ENCODE results near the gene STX12.
"Not testable (repeated sequence)": the region's sequence is repeated elsewhere in the genome, so short reads cannot be mapped to it uniquely, and the experiment has no call there.

The STX12 gene

GRCh38 chr1:27871076-27871475 lies 98.1 kb downstream of the STX12 start:
- not testable (repeated sequence) for H3K79me2 ChIP-seq (ENCODE audit: control insufficient read depth, insufficient read depth, low read length, poor library complexity); H4K8ac ChIP-seq (ENCODE audit: low read depth, low read length); H3K14ac ChIP-seq (ENCODE audit: low read length); H2BK5ac ChIP-seq (ENCODE audit: low read depth, low read length, poor library complexity); H2AFZ ChIP-seq (ENCODE audit: insufficient read depth, low read length, poor library complexity); H2BK120ac ChIP-seq (ENCODE audit: insufficient read depth, low read length, poor library complexity); H3K36me3 ChIP-seq (ENCODE audit: control insufficient read depth in 1 of 2, insufficient read depth in 2 of 2, low read length in 2 of 2); H3K79me1 ChIP-seq (ENCODE audit: low read length); H4K91ac ChIP-seq (ENCODE audit: low read depth, low read length); H3K18ac ChIP-seq (ENCODE audit: low read length); H3K4me2 ChIP-seq (ENCODE audit: low read length); H3K9ac ChIP-seq (ENCODE audit: low read length); H3K4ac ChIP-seq (ENCODE audit: low read depth, low read length); H3K23ac ChIP-seq (ENCODE audit: low read length); H2BK12ac ChIP-seq (ENCODE audit: low read length); H3K9me3 ChIP-seq (ENCODE audit: insufficient read depth, low read depth, low read length); H2AK5ac ChIP-seq (ENCODE audit: low read length); H4K12ac ChIP-seq (ENCODE audit: low read depth, low read length); H3K27me3 ChIP-seq (ENCODE audit: insufficient read depth, low read length); H3K27ac ChIP-seq (ENCODE audit: low read depth, low read length); DNase-seq; H3K4me3 ChIP-seq (ENCODE audit: low read depth, low read length)
- no CpG with 5 or more reads among the region's 7 CpGs for WGBS (ENCODE audit: extremely low coverage, insufficient coverage, insufficient read length)
- peaks cover 5 to 10% of the 10 kb centered on the region in 2 experiments for H3K4me1 ChIP-seq (ENCODE audit: control insufficient read depth in 1 of 2, insufficient read depth in 2 of 2, low read length in 2 of 2)

DNA sequence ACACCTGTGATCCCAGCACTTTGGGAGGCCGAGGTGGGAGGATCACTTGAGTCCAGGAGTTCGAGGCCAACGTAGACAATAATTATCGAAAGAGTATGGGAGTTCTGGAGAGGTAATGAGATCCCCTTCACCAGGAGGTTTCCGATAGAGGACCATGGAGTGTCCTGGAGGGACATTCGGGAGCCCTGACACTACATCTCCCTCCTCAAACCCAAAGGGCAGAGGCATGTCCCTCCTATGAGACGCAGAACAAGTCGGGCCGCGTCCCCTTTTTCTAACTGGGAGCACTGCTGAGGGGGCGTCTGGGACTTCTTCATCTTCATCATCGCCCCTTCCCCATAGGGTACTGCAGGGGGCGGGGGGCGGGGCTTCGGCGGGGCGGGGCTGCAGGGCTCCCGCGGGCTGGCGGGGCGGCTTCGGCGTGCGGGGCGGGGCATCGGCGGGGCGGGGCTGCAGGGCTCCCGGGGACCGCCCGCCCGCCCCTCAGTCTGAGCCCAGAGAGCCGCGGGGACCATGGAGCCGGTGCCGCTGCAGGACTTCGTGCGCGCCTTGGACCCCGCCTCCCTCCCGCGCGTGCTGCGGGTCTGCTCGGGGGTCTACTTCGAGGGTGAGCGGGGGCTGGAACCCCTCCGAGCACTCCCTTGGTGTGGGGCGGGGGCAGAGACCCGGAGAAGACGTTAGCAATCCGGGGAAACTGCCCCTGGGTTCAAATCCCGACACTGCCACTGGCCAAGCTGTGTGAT lies 99.2 kb downstream of the STX12 start, which contains the start of gene THEMIS2:
Gene THEMIS2 (plus strand): TSS at position 486 of the 743 bp plus-strand sequence. CDS start 28 bp downstream, at position 514.
- no peak within 1 kb of the TSS for H3K27ac ChIP-seq (ENCODE audit: low read depth, low read length)
- no peaks in the 10 kb centered on the region for H3K27me3 ChIP-seq (ENCODE audit: insufficient read depth, low read length)
- peak in 1 of 2 donors; percentile 43 for DNase-seq
- H3K4me1 ChIP-seq (ENCODE audit: control insufficient read depth in 1 of 2, insufficient read depth in 2 of 2, low read length in 2 of 2): peaks cover 5 to 10% of the 10 kb centered on the region in 2 experiments
- no peak within 1 kb of the TSS for H2BK120ac ChIP-seq (ENCODE audit: insufficient read depth, low read length, poor library complexity)
- no peaks in the 10 kb centered on the region for H3K79me2 ChIP-seq (ENCODE audit: control insufficient read depth, insufficient read depth, low read length, poor library complexity)
- H3K14ac ChIP-seq (ENCODE audit: low read length): peak within 1 kb of the TSS; percentile 64
- peak within 1 kb of the TSS; percentile 35 for H3K18ac ChIP-seq (ENCODE audit: low read length)
- no peaks in the 10 kb centered on the region for H3K36me3 ChIP-seq (ENCODE audit: control insufficient read depth in 1 of 2, insufficient read depth in 2 of 2, low read length in 2 of 2)
- H3K4me2 ChIP-seq (ENCODE audit: low read length): peak within 1 kb of the TSS; percentile 72
- no peak within 1 kb of the TSS for H3K9ac ChIP-seq (ENCODE audit: low read length)
- no peak within 1 kb of the TSS for H4K91ac ChIP-seq (ENCODE audit: low read depth, low read length)
- no peaks in the 10 kb centered on the region for H3K79me1 ChIP-seq (ENCODE audit: low read length)
- peak within 1 kb of the TSS; percentile 67 for H3K4me3 ChIP-seq (ENCODE audit: low read depth, low read length)
- H2BK12ac ChIP-seq (ENCODE audit: low read length): no peak within 1 kb of the TSS
- H4K12ac ChIP-seq (ENCODE audit: low read depth, low read length): no peak within 1 kb of the TSS
- H2AFZ ChIP-seq (ENCODE audit: insufficient read depth, low read length, poor library complexity): peak within 1 kb of the TSS; percentile 99
- no peak within 1 kb of the TSS for H3K4ac ChIP-seq (ENCODE audit: low read depth, low read length)
- no peak within 1 kb of the TSS for H3K23ac ChIP-seq (ENCODE audit: low read length)
- H4K8ac ChIP-seq (ENCODE audit: low read depth, low read length): peak within 1 kb of the TSS; percentile 75
- H2BK5ac ChIP-seq (ENCODE audit: low read depth, low read length, poor library complexity): no peak within 1 kb of the TSS
- H3K9me3 ChIP-seq (ENCODE audit: insufficient read depth, low read depth, low read length): no peaks in the 10 kb centered on the region
- H2AK5ac ChIP-seq (ENCODE audit: low read length): no peak within 1 kb of the TSS
- no CpG with 5 or more reads among the region's 53 CpGs for WGBS (ENCODE audit: extremely low coverage, insufficient coverage, insufficient read length)

GRCh38 chr1:27872802-27873551 lies 100.0 kb downstream of the STX12 start:
- H3K27me3 ChIP-seq (ENCODE audit: insufficient read depth, low read length): no peaks in the 10 kb centered on the region
- H3K14ac ChIP-seq (ENCODE audit: low read length): peak overlapping the region; percentile 64
- no peak overlapping the region for H4K12ac ChIP-seq (ENCODE audit: low read depth, low read length)
- no peak overlapping the region for H3K23ac ChIP-seq (ENCODE audit: low read length)
- H3K9me3 ChIP-seq (ENCODE audit: insufficient read depth, low read depth, low read length): no peaks in the 10 kb centered on the region
- H3K9ac ChIP-seq (ENCODE audit: low read length): no peak overlapping the region
- no peak overlapping the region for H3K4ac ChIP-seq (ENCODE audit: low read depth, low read length)
- peak overlapping the region; percentile 67 for H3K4me3 ChIP-seq (ENCODE audit: low read depth, low read length)
- H3K4me2 ChIP-seq (ENCODE audit: low read length): peak overlapping the region; percentile 72
- peak overlapping the region; percentile 75 for H4K8ac ChIP-seq (ENCODE audit: low read depth, low read length)
- no CpG with 5 or more reads among the region's 38 CpGs for WGBS (ENCODE audit: extremely low coverage, insufficient coverage, insufficient read length)
- H3K18ac ChIP-seq (ENCODE audit: low read length): peak overlapping the region; percentile 35
- no peaks in the 10 kb centered on the region for H3K79me1 ChIP-seq (ENCODE audit: low read length)
- peaks cover 5 to 10% of the 10 kb centered on the region in 2 experiments for H3K4me1 ChIP-seq (ENCODE audit: control insufficient read depth in 1 of 2, insufficient read depth in 2 of 2, low read length in 2 of 2)
- no peak overlapping the region for H2BK120ac ChIP-seq (ENCODE audit: insufficient read depth, low read length, poor library complexity)
- no peak overlapping the region for H2BK12ac ChIP-seq (ENCODE audit: low read length)
- H4K91ac ChIP-seq (ENCODE audit: low read depth, low read length): no peak overlapping the region
- no peak overlapping the region for H2BK5ac ChIP-seq (ENCODE audit: low read depth, low read length, poor library complexity)
- H3K79me2 ChIP-seq (ENCODE audit: control insufficient read depth, insufficient read depth, low read length, poor library complexity): no peaks in the 10 kb centered on the region
- no peak overlapping the region for H2AK5ac ChIP-seq (ENCODE audit: low read length)
- no peaks in the 10 kb centered on the region for H3K36me3 ChIP-seq (ENCODE audit: control insufficient read depth in 1 of 2, insufficient read depth in 2 of 2, low read length in 2 of 2)
- peak in 1 of 2 donors; percentile 27 for DNase-seq
- no peak overlapping the region for H3K27ac ChIP-seq (ENCODE audit: low read depth, low read length)
- peak overlapping the region; percentile 99 for H2AFZ ChIP-seq (ENCODE audit: insufficient read depth, low read length, poor library complexity)

GRCh38 chr1:27873671-27874384 lies 100.8 kb downstream of the STX12 start:
- H2BK5ac ChIP-seq (ENCODE audit: low read depth, low read length, poor library complexity): no peak overlapping the region
- no peak overlapping the region for H4K12ac ChIP-seq (ENCODE audit: low read depth, low read length)
- no peak overlapping the region for H3K9ac ChIP-seq (ENCODE audit: low read length)
- no peak overlapping the region for H3K27ac ChIP-seq (ENCODE audit: low read depth, low read length)
- H2AK5ac ChIP-seq (ENCODE audit: low read length): no peak overlapping the region
- H3K4me2 ChIP-seq (ENCODE audit: low read length): no peak overlapping the region
- H3K23ac ChIP-seq (ENCODE audit: low read length): no peak overlapping the region
- H3K27me3 ChIP-seq (ENCODE audit: insufficient read depth, low read length): no peaks in the 10 kb centered on the region
- no peak overlapping the region for H3K4me3 ChIP-seq (ENCODE audit: low read depth, low read length)
- no peak overlapping the region for H2BK12ac ChIP-seq (ENCODE audit: low read length)
- no peak overlapping the region for H3K18ac ChIP-seq (ENCODE audit: low read length)
- WGBS (ENCODE audit: extremely low coverage, insufficient coverage, insufficient read length): no CpG with 5 or more reads among the region's 16 CpGs
- H4K8ac ChIP-seq (ENCODE audit: low read depth, low read length): no peak overlapping the region
- peaks cover 5 to 10% of the 10 kb centered on the region in 2 experiments for H3K4me1 ChIP-seq (ENCODE audit: control insufficient read depth in 1 of 2, insufficient read depth in 2 of 2, low read length in 2 of 2)
- no peak overlapping the region for H3K4ac ChIP-seq (ENCODE audit: low read depth, low read length)
- H2BK120ac ChIP-seq (ENCODE audit: insufficient read depth, low read length, poor library complexity): no peak overlapping the region
- H3K79me2 ChIP-seq (ENCODE audit: control insufficient read depth, insufficient read depth, low read length, poor library complexity): no peaks in the 10 kb centered on the region
- H3K79me1 ChIP-seq (ENCODE audit: low read length): no peaks in the 10 kb centered on the region
- H3K9me3 ChIP-seq (ENCODE audit: insufficient read depth, low read depth, low read length): no peaks in the 10 kb centered on the region
- no peak overlapping the region for H3K14ac ChIP-seq (ENCODE audit: low read length)
- no peak overlapping the region for H2AFZ ChIP-seq (ENCODE audit: insufficient read depth, low read length, poor library complexity)
- no peak for DNase-seq
- no peaks in the 10 kb centered on the region for H3K36me3 ChIP-seq (ENCODE audit: control insufficient read depth in 1 of 2, insufficient read depth in 2 of 2, low read length in 2 of 2)
- no peak overlapping the region for H4K91ac ChIP-seq (ENCODE audit: low read depth, low read length)

Measured in trophoblast cell (in vitro differentiated cells and primary cell).